GM08714 (cell line): Measurements from ENCODE around the gene LDLRAD4.

Experiments used
- H3K4me3 ChIP-seq: fragments of 200-500 bp; sonication (Bioruptor generic); 2 replicates; pipeline ENCODE4 v1.5.1; 2014; ENCODE audit warnings: mild to moderate bottlenecking, low read length, inconsistent platforms
- ZNF274 ChIP-seq: IDR thresholded peaks from 2 replicates; pipeline ENCODE4 v1.6.1; 2012; ENCODE audit warnings: mild to moderate bottlenecking, low read depth, low read length

LDLRAD4 gene

DNA sequence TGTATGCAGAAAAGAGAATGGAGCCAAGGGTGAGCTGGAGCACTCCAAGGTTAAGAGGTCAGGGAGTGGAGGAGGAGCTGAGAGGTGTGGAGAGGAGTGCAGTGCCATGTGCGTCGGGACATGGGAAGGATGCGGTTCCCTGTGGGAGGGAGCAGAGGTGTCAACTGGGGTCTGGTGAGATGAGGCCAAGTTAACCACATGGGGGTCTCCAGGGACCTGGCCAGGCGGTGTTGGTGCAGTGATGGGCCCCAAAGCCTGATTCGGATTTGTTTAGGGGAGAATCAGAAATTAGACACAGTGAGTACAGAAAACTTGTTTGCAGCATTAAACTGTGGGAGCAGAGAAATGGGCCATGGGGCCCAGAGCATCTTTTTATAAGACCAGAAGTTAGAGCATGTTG lies 210.5 kb downstream of the LDLRAD4 start:
- no peak for TF ChIP-seq ZNF274
- H3K4me3 ChIP-seq, result no peak overlapping the region

GRCh38 chr18:13429884-13430510 lies 211.4 kb downstream of the LDLRAD4 start:
- no peak for TF ChIP-seq ZNF274
- H3K4me3 ChIP-seq, result no peak overlapping the region

- no peak for TF ChIP-seq ZNF274
- H3K4me3 ChIP-seq, result no peak overlapping the region
Observed at GRCh38 chr18:13430663-13431062, 212.1 kb downstream of the LDLRAD4 start.

DNA sequence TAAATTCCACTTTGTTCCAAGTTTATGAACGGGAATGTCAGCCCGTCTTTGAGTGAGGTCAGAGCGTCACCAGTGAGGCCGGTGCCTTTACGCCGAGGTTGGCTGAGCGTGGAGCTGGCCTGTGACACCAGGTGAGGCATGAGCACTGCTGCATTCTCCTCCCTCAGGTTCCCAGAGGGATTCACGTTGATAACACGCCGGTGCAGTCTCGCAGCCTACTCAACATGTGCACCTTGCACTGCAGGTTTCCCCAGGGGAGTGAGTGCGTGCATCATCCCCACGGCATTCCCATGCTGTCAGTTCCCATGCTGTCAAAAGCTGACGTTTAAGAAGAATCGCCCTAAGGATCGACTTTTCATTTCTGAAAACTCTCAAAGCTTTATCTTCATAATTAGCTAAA lies 213.3 kb downstream of the LDLRAD4 start:
- no peak overlapping the region for H3K4me3 ChIP-seq
- no peak for TF ChIP-seq ZNF274

DNA sequence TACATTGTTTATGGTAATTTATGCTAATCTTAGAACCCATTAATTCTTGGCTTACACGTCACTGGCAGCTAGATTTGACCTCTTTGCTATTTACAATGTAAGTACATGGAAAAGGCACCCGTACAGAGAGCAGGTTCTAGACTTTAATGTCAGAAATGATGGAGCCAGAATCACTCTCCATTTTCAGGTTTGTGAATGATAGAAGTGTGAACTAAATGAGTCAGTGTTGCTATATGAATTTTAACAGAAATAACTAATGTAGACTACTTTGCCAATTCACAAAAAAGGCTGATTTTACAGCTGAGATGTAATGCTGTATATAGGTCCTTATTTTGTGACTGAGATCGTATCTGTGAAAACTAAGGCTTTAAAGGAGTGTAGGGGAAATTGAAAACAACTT lies 214.6 kb downstream of the LDLRAD4 start:
- no peak for TF ChIP-seq ZNF274
- no peak overlapping the region for H3K4me3 ChIP-seq

DNA sequence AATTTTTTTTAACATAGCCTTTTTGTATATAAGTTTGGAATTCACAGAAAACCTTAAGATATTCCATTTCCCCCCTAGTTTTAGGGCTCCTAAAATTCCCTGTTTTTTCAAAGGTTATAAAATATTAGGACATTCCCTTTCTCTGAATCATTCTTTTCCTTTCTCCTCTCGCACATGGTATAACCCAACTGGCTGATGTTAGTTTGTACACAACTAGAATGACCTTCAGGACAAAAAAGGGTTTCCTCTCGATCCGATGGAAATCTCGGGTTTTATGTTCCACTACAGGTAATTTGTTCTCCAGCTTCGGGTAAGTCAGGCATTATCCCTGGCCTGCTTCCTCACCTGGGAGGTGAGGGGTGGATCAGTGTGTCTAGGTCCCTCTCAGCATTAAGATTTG lies 215.1 kb downstream of the LDLRAD4 start:
- no peak overlapping the region for H3K4me3 ChIP-seq
- no peak for TF ChIP-seq ZNF274

DNA sequence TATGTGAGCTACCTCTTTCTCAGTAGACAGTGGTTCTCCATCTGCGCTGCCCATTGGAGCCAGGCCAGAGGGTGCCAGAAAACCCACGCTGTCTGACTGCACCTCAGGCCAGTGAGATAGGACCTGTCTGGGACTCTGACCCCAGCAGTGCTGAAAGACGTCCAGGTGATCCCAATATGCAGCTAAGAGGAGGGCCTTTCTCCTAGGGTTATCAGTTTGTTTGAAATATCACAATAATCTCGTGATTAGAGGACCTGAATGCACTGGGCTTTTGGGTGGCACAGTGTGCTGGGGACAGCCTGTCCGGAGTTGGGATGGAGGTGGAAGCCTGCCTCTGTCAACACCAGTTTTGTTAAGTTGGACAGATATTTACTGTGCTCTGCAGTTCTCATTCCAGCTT lies 216.3 kb downstream of the LDLRAD4 start:
- no peak overlapping the region for H3K4me3 ChIP-seq
- no peak for TF ChIP-seq ZNF274

DNA sequence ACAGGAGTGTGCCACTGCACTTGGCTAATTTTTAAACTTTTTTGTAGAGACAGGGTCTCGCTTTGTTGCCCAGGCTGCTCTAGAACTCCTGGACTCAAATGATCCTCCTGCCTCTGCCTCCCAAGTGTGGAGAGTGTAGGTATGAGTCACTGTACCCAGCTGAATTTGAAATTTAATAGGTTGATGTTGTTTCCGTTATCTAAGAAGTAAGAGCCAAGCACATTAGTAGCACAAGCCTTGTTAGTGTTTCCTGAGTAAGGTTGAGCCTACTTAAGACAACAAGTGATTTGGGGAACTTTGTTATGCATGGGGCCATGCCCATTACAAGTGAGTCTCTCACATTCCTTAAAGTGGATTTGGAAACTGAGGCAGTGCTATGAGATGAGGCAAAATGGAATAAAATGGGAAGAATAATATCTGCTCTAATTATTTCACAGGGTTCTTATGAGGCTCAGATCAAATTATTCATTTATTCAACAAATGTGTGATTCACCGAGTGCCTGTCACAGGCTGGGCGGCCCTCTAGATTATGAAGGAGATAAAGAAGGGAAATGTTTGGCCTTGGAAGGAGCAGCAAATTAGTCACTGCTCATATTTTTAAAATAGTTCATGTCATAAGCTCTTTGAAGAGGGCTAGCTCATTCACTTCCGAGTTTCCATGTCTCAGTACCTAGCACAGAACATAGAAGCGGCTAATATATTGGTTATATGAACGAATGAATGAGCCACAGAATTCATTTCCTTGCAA lies 217.2 kb downstream of the LDLRAD4 start:
- no peak overlapping the region for H3K4me3 ChIP-seq
- TF ChIP-seq ZNF274, result no peak

GRCh38 chr18:13436576-13436975 lies 218.0 kb downstream of the LDLRAD4 start:
- TF ChIP-seq ZNF274, result no peak
- no peak overlapping the region for H3K4me3 ChIP-seq

DNA sequence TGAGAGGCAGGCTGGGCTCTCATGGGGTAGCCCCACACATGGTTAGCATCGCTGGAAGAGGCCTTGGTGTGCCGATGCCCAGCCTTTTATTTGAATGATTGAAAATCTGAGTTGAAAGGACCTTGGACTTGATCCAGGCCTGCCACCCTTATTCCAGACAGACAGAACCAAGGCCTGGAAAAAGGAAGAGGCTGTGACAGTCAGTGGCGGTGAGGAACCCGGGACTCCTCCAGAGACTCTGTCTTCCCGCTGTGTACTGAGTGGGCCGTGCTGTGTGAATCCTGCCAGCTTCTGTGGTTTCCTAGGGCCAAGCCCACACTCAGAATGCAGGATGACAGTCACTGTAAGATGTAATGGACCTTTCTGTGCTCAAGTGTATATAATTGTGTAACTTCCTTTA lies 218.5 kb downstream of the LDLRAD4 start:
- no peak for TF ChIP-seq ZNF274
- no peak overlapping the region for H3K4me3 ChIP-seq

GRCh38 chr18:13437796-13438506 lies 219.4 kb downstream of the LDLRAD4 start:
- no peak for TF ChIP-seq ZNF274
- H3K4me3 ChIP-seq, result no peak overlapping the region

GRCh38 chr18:13438507-13439056 lies 220.0 kb downstream of the LDLRAD4 start:
- no peak overlapping the region for H3K4me3 ChIP-seq
- TF ChIP-seq ZNF274, result no peak

DNA sequence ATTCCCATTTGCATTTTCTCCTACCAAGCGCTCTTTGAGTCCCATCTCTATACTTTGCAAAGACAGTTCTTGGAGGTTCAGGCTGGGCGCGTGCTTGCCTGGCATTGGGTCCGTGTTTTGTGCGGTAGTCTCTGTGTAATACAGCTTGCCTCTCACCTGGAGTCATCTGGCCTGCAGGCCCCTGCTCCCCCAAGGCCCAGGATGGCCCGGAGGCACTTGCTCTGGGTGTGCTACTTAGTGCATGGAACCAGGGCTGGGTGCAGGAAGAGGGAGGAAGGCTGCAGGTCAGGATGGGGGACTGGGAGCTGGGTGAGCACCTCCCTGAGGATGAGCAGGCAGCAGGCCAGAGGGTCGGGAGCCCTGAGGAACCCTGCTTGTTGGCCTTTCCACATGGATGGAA lies 220.9 kb downstream of the LDLRAD4 start:
- TF ChIP-seq ZNF274, result no peak
- no peak overlapping the region for H3K4me3 ChIP-seq

GRCh38 chr18:13440277-13441248 lies 222.0 kb downstream of the LDLRAD4 start:
- no peak overlapping the region for H3K4me3 ChIP-seq

More at GRCh38 chr18:13440277-13441248, 222.0 kb downstream of the LDLRAD4 start:
- no peak for TF ChIP-seq ZNF274
